Sigmoid colon (tissue), 7 donors: ENCODE data around the gene NEK9. TPM values are rescaled to one million over a fixed set of nuclear protein-coding genes. Genes with fewer than 3 reads are reported as not detected.
"Not testable (repeated sequence)": the region's sequence is repeated elsewhere in the genome, so short reads cannot be mapped to it uniquely, and the experiment has no call there.

ENCODE experiments used
- DNase-seq: peaks from one replicate; pipeline ENCODE4 v3.0.0-alpha.2; 2019
- H3K27ac ChIP-seq, 4 donors: fragments of 200-600 bp; sonication (generic); one replicate each; pipeline ENCODE4 v1.5.1; 2016 to 2019; ENCODE audit warnings: mild to moderate bottlenecking in 1 of 4
- H3K27me3 ChIP-seq, 3 donors: fragments of 200-600 bp; sonication (generic); one replicate each; pipeline ENCODE4 v1.5.1; 2019; ENCODE audit warnings: mild to moderate bottlenecking in 1 of 3
- H3K36me3 ChIP-seq, 4 donors: fragments of 200-600 bp; sonication (generic); one replicate each; pipeline ENCODE4 v1.5.1; 2016 to 2019
- H3K4me1 ChIP-seq, 4 donors: fragments of 200-600 bp; sonication (generic); one replicate each; pipeline ENCODE4 v1.5.1; 2017 to 2019
- H3K4me3 ChIP-seq, 4 donors: fragments of 200-600 bp; sonication (generic); one replicate each; pipeline ENCODE4 v1.5.1; 2017 to 2019; ENCODE audit warnings: mild to moderate bottlenecking in 2 of 4, moderate library complexity in 1 of 4
- H3K9me3 ChIP-seq, 4 donors: fragments of 200-600 bp in 3 of 4; sonication (generic) in 3 of 4; one replicate each; pipeline versions ENCODE4 v1.5.1 to v1.6.1; 2013 to 2019
- EP300 ChIP-seq, 4 donors: sonication (generic); formaldehyde crosslinking; IDR thresholded peaks; one replicate each; pipeline ENCODE4 v1.6.1; 2017; ENCODE audit warnings: antibody characterized with exemption in 4 of 4
- POLR2A ChIP-seq, 2 donors: fragments of 450-650 bp; IDR thresholded peaks; one replicate each; pipeline ENCODE4 v1.6.1; 2016; ENCODE audit warnings: antibody characterized with exemption in 2 of 2, mild to moderate bottlenecking in 2 of 2, moderate library complexity in 2 of 2
- POLR2AphosphoS5 ChIP-seq, 4 donors: sonication (generic); formaldehyde crosslinking; IDR thresholded peaks; one replicate each; pipeline ENCODE4 v1.6.1; 2017; ENCODE audit warnings: antibody characterized with exemption in 4 of 4
- WGBS, 2 donors: extraction: QIAGEN DNeasy Blood & Tissue Kit; methylation state at CpG; one replicate each; pipeline ENCODE4 v1.1.7; 2013; 5-methylcytosine and 5-hydroxymethylcytosine counted together
- intact Hi-C: fragments of 100-400 bp; cut with DNase I; formaldehyde crosslinking; loops from one replicate; pipeline ENCODE4 v1.15.1; 2023
- polyA plus RNA-seq, 3 donors: library from polyadenylated mRNA; stranded (reverse); fragments of 200-250 nt; gene quantifications; one replicate each; pipeline ENCODE4 v1.2.3, GENCODE V29; 2013
- total RNA-seq, 4 donors: library from RNA; depleted of rRNA; stranded (reverse); fragments of >200 nt; gene quantifications; one replicate each; pipeline ENCODE4 v1.1.0, GENCODE V29; 2016
- TF ChIP-seq, protein P1 (sequence below), 4 experiments: fragments of 450-650 bp in 3 of 4; fragments of 200-600 bp in 1 of 4; IDR thresholded peaks; one replicate each; pipeline ENCODE4 v1.5.1; 2016 to 2019; ENCODE audit warnings: antibody characterized with exemption in 4 of 4, mild to moderate bottlenecking in 3 of 4, moderate library complexity in 2 of 4
- donor health status: healthy with polysubstance abuse.
- donor health status: Bipolar disorder and iron deficiency.
- donor health status: healthy.

Gene NEK9
- total and polyA plus RNA-seq, 7 donors = 9.0 to 66.7 (median 54.4) TPM

DNA sequence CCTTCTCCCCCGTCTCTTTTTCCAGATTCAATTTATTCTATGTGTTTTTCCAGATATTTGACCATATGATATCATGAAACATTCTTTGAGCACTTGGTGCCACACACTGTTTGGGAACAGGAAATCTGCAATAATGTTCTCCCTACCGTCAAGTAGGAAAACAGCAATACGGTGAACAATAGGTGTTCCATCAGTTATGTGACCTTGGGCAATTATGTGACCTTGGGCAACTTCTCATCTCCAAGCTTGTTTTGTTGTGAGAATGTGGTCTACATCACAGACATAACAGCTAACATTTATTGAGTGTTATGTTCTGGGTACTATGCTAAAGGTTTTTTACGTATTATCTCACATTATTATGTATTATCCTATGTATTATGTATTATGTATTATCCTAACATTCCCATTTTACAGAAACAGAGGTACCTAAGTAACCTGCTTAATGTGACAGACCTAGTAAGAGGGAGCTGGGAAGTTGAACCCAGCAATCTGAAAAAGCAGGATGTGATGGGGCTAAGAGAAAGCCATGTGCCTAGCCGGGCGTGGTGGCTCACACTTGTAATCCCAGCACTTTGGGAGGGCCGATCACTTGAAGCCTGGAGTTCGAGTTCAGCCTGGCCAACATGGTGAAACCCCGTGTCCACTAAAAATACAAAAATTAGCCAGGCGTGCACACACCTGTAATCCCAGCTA is 1.2 kb upstream of the NEK9 start:
- no peak for DNase-seq
- Histone ChIP-seq H3K4me1 (peaks cover 0 to 37% (median 29%) of the 10 kb centered on the region in 4 donors), H3K4me3 (peak overlapping the region; percentile 59 to 84 (median 72)), H3K9me3 (no peaks in the 10 kb centered on the region), H3K36me3 (peaks cover 0 to 11% (median 0%) of the 10 kb centered on the region in 4 donors), H3K27me3 (no peaks in the 10 kb centered on the region), H3K27ac (peak overlapping the region in 3 of 4 donors; percentile 93 to 97 (median 93))
- 53 to 67% methylated on average over 10 of the region's 10 CpGs for WGBS, 2 donors
- TF ChIP-seq POLR2AphosphoS5 (IDR thresholded peaks at IDR 0.05) (no peak), EP300 (IDR thresholded peaks at IDR 0.05) (no peak), POLR2A (IDR thresholded peaks at IDR 0.05) (no peak)
- TF ChIP-seq, protein P1, sequence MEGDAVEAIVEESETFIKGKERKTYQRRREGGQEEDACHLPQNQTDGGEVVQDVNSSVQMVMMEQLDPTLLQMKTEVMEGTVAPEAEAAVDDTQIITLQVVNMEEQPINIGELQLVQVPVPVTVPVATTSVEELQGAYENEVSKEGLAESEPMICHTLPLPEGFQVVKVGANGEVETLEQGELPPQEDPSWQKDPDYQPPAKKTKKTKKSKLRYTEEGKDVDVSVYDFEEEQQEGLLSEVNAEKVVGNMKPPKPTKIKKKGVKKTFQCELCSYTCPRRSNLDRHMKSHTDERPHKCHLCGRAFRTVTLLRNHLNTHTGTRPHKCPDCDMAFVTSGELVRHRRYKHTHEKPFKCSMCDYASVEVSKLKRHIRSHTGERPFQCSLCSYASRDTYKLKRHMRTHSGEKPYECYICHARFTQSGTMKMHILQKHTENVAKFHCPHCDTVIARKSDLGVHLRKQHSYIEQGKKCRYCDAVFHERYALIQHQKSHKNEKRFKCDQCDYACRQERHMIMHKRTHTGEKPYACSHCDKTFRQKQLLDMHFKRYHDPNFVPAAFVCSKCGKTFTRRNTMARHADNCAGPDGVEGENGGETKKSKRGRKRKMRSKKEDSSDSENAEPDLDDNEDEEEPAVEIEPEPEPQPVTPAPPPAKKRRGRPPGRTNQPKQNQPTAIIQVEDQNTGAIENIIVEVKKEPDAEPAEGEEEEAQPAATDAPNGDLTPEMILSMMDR (IDR thresholded peaks at IDR 0.05) = no peak
- intact Hi-C loops = no loop called here

DNA sequence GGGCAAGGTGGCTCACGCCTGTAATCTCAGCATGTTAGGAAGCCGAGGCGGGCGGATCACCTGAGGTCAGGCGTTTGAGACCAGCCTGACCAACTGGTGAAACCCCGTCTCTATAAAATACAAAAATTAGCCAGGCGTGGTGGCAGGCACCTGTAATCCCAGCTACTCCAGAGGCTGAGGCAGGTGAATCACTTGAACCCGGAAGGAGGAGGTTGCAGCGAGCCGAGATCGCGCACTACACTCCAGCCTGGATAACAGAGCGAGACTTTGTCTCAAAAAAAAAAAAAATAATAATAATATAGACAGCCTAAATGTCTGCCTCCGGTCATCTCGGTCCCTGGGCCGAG is 599 bp upstream of the NEK9 start:
- peaks cover 0 to 37% (median 27%) of the 10 kb centered on the region in 4 donors for H3K4me1 ChIP-seq
- H3K36me3 ChIP-seq, H3K9me3 ChIP-seq, intact Hi-C loops, DNase-seq, H3K27me3 ChIP-seq: not testable (repeated sequence)
- H3K4me3 ChIP-seq = peak overlapping the region; percentile 59 to 84 (median 72)
- WGBS, 2 donors = 8 to 32% methylated on average over 16 of the region's 16 CpGs
- peak overlapping the region; percentile 93 to 97 (median 95) for H3K27ac ChIP-seq

- WGBS, 2 donors = 1 to 2% methylated on average over 6 of the region's 6 CpGs
- H3K27me3 ChIP-seq = no peaks in the 10 kb centered on the region
- H3K36me3 ChIP-seq = peaks cover 0 to 11% (median 0%) of the 10 kb centered on the region in 4 donors
- peaks cover 0 to 37% (median 27%) of the 10 kb centered on the region in 4 donors for H3K4me1 ChIP-seq
- intact Hi-C loops = no loop called here
- no peaks in the 10 kb centered on the region for H3K9me3 ChIP-seq
- peak overlapping the region; percentile 59 to 84 (median 72) for H3K4me3 ChIP-seq
- no peak for DNase-seq
- TF ChIP-seq EP300 (IDR thresholded peaks at IDR 0.05) = no peak
- TF ChIP-seq POLR2AphosphoS5 (IDR thresholded peaks at IDR 0.05) = no peak
- TF ChIP-seq, protein P1 (IDR thresholded peaks at IDR 0.05) = no peak
- no peak for TF ChIP-seq POLR2A (IDR thresholded peaks at IDR 0.05)
- H3K27ac ChIP-seq = peak overlapping the region; percentile 93 to 97 (median 95)
These were observed 715 bp downstream of the NEK9 start for GRCh38 chr14:75126121-75126544.

DNA sequence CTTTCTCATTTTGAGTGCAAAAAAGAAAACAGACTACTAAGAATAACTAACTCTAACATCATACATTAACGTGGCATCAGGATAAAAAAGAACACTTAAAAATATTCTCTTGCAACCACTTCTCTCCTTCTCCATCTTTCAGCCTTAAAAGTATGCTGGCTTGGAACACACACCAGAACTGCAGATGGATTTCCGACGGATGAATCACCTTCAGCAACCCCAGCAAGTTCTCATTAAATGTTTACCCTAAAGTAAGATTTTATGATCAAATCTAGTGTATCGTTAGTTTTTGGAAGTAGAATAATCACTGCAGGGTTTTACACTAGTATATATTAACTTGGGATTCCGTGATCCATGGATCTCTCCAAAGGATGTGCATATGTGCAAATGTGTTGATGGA is 1.2 kb downstream of the NEK9 start:
- H3K27me3 ChIP-seq = no peaks in the 10 kb centered on the region
- peak overlapping the region in 3 of 4 donors; percentile 59 to 74 (median 70) for H3K4me3 ChIP-seq
- H3K4me1 ChIP-seq = peaks cover 0 to 37% (median 27%) of the 10 kb centered on the region in 4 donors
- no peaks in the 10 kb centered on the region for H3K9me3 ChIP-seq
- H3K36me3 ChIP-seq = peaks cover 0 to 16% (median 2%) of the 10 kb centered on the region in 4 donors
- intact Hi-C loops = no loop called here
- DNase-seq = no peak
- no peak for TF ChIP-seq POLR2AphosphoS5 (IDR thresholded peaks at IDR 0.05)
- TF ChIP-seq, protein P1 (IDR thresholded peaks at IDR 0.05) = no peak
- TF ChIP-seq EP300 (IDR thresholded peaks at IDR 0.05) = no peak
- TF ChIP-seq POLR2A (IDR thresholded peaks at IDR 0.05) = no peak
- WGBS, 2 donors = 71 to 76% methylated on average over 5 of the region's 5 CpGs
- H3K27ac ChIP-seq = peak overlapping the region; percentile 93 to 97 (median 95)

GRCh38 chr14:75123991-75124390 is 2.9 kb downstream of the NEK9 start:
- Histone ChIP-seq H3K27ac (peak overlapping the region in 2 of 4 donors; percentile 18 to 33), H3K27me3 (no peaks in the 10 kb centered on the region), H3K9me3 (no peaks in the 10 kb centered on the region), H3K4me1 (peaks cover 0 to 37% (median 27%) of the 10 kb centered on the region in 4 donors), H3K4me3 (no peak overlapping the region), H3K36me3 (peaks cover 0 to 27% (median 4%) of the 10 kb centered on the region in 4 donors)
- DNase-seq = no peak
- 26 to 34% methylated on average over 7 of the region's 7 CpGs for WGBS, 2 donors
- TF ChIP-seq POLR2AphosphoS5 (IDR thresholded peaks at IDR 0.05) = peak in 1 of 4 donors; percentile 58
- TF ChIP-seq EP300 (IDR thresholded peaks at IDR 0.05) = no peak
- intact Hi-C loops = no loop called here
